HK-2 (cell line): ENCODE data around the gene GFOD1.
"Not testable (repeated sequence)": the region's sequence is repeated elsewhere in the genome, so short reads cannot be mapped to it uniquely, and the experiment has no call there.

Experiments
- DNase-seq: peaks from one replicate; pipeline ENCODE4 v3.0.0-alpha.2; 2018; ENCODE audit not compliant: unreplicated experiment

The GFOD1 gene

GRCh38 chr6:13463941-13464340, 23.5 kb downstream of the GFOD1 start:
- no peak for DNase-seq

GRCh38 chr6:13463328-13463717, 24.1 kb downstream of the GFOD1 start:
- no peak for DNase-seq

DNA sequence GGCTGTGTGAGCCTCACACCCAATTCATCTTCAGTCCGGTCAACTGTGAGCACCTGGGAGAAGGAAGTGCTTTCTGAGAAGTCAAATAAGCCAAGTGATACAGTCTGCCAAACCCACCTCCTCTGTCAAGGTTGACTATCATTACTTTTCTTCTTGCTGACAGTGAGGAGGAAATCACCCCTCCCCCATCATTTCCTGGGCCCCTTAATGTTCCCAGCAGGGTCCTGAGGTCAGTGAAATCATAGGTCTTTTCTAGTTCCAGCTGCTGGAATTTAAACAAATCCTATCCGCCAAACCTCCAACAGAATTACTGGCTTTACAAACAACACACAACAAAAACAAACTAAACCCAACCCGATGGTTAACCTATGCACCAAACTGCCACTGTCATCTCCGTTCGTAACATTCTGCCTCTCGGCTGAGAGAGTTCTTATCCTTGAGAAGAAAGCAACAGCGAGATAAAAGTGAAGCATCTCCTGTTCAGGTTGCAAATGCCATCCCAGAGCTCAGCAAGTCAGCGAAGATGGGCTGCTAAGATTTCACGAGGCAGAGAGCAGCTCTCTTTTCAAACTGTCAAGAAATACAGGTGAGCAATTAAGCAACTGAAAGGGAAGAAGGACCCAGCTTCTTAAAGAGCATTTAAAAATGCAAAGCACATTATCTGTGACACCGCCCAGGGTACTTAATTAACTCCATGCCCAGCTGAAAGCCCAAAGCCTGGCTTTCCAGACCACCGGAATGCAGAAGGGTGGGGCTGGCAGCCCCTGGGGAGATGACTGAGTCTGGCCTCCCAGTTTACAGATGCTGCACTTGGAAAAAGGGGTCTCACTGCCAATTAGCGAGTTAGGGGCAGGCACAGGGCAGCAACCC, 24.7 kb downstream of the GFOD1 start:
- no peak for DNase-seq

DNA sequence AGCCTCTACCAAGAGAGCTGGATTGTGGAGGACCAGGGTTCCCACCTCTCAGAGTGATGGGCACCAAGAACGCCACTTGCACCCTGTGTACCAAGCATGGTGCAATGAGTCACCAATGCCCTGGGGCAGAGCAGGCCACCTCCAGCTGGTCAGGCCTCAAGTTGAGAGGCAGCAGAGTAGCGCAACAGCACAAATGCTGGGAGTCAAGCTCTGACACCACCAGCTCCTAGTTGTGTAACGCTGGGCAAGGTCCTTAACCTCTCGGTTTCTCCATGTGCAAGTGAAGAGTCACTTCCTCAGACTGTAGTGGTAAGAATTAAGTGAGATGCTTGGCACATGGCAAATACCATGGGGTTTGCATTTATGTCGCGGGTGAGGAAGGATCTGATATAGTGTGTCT, 25.6 kb downstream of the GFOD1 start:
- DNase-seq = no peak

- DNase-seq = no peak
Observed at GRCh38 chr6:13461307-13461706, 26.1 kb downstream of the GFOD1 start.

DNA sequence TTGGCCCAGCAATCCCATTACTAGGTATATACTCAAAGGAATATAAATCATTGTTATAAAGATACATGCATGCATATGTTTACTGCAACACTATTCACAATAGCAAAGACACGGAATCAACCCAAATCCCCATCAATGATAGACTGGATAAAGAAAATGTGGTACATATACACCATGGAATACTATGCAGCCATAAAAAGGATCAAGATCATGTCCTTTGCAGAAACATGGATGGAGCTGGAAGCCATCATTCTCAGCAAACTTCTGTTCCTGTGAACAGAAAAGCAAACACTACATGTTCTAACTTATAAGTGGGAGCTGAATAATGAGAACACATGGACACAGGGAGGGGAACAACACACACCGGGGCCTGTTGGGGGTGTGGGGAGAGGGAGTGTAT, 27.1 kb downstream of the GFOD1 start:
- not testable (repeated sequence) for DNase-seq

DNA sequence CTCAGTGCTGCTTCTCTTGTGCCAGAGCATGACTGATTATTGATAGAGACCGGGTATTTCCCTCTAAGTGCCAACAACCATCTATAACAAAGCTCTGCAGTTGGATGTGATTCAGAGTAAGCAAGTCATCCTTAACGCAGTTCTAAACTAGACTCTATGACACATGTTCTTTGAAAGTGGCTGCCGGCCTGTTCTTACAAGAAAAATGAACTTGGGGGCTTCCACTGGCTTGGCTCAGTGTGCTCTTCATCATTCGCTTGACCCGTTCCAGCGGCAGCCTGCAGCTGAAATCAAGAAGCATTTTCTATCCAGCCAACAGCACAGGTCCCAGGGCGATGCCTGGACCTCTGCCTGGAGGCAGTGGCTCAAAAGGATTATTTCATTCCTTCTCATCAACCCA, 29.8 kb downstream of the GFOD1 start:
- no peak for DNase-seq

- DNase-seq = no peak
Observed at GRCh38 chr6:13455552-13455966, 31.8 kb downstream of the GFOD1 start.

- DNase-seq = peak; percentile 10
Observed at GRCh38 chr6:13454286-13455221, 32.8 kb downstream of the GFOD1 start.

DNA sequence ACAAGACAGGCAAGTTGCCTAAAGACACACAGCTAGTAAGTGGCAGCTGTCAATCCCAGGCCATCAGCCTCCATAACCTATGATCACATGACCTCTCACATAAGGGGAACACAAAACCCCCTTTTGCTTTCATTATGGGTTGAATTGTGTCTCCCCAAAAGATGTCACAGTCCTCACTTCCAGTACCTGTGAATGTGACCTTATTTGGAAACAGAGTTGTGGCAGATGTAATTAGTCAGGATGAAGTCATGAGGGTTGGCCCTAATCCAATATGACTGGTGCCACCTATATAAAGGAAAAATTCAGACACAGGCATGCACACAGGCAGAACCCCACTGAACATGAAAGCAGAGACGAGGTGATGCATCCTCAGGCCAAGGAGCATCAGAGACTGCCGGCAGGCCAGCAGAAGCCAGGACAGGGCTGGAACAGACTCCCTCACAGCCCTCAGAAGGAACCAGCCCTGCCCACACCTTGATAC, 33.6 kb downstream of the GFOD1 start:
- DNase-seq = peak; percentile 48

GRCh38 chr6:13453153-13453552, 34.2 kb downstream of the GFOD1 start:
- no peak for DNase-seq

DNA sequence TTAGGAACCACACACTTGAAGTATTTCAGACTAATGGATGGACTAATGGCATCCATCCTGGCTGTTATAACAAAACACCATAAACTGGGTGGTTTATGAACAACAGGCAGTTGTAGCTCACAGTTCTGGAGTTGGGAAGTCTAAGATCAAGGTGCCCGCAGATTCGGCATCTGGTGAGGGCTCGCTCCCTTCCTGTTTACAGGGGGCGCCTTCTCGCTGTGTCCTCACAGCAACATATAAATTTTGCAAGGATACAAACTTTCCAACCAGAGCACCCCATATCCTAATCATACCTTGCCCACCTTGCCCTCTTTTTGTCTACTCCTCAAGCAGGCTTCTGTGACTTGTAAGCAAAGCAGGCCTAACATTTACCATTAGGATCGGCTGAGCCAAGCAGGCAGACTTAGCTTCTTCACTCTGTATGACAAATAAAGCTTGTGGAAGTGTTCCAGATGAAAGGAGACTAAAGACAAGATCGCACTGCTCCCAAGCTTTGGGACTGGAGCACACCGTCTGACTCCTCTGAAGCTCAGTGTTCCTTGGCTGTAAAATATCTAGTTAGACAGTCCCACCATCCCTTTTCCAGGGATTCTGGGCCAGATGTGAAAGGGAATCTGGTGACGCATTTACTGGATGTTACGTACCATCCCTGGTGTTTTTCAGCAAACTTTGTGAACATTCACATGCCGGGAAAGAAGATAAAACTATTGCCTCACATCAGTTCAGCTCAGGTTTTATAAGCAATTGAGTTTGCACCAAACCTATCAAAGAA, 34.9 kb downstream of the GFOD1 start:
- DNase-seq = no peak

DNA sequence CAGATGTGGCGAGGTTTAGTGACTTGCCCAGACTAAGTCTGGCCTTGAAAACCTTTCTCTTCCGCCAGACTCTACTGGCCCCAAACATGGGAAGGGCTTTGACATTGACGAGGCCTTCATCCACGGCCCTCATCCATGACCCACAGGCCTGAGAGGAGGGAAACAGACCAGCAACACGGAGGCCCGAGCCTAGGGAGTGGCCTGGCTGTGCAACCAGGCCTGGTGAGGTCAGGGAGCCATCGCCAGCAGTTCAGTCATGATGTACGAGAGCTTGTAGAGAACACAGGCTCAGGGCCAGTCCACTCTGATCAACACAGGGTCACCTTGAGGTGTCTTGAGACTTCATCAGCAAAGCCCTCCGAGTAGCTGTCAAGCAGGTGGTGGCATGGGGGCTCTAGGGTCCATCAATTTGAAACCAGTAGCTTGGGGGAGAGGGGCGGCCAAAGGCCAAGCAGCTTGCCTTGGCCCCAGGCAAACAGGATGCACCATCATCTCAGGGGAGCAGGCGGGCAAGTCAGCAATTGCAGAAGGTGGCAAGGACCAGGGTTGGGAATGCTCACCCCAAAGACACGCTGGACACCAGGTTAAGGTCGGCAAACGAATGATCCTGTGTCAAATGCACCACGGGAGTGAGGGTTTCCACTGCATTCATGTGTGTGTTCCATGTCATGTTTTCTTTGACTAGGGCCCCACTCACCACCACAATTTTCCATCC, 36.1 kb downstream of the GFOD1 start:
- DNase-seq = no peak

- no peak for DNase-seq
Observed at GRCh38 chr6:13450628-13451027, 36.8 kb downstream of the GFOD1 start.

DNA sequence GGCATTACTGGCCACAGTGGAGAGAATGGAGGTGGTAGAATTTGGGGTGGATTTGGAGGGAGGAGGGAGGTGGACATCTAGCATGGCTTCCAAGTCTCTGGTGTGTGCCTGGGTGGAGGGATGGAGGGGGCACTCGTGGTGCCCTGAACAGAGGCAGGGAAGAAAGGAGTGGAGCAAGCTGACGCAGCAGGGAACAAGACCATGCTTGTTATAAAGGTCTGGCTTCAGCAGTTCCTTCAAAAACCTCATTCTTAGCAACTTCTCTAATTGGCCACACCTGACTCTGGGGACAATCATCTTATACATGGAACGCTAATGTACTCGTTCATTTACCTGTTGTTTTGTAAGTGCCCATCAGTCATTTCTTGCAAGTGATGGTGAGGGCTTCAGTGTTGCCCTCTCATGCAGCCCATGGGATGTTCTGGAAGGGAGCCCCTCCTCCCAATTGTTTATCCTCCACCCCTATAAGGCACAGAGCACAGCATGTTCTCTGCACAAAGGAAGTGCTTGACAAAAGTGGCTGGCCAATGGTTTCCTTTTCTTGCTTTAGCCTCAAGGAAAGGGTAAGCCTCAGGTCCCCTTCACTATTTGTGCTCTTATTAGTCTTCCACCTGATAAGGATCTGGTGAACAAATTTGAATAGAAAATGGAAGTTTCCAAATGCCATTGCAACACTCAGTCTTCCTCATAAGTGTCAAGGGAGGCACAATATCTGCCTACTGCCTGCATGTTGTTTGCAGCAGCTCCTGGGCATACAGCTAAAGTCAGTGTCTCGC, 39.3 kb downstream of the GFOD1 start:
- no peak for DNase-seq

- no peak for DNase-seq
Observed at GRCh38 chr6:13446381-13446780, 41.0 kb downstream of the GFOD1 start.

- no peak for DNase-seq
Observed at GRCh38 chr6:13445744-13446115, 41.7 kb downstream of the GFOD1 start.

- DNase-seq = no peak
Observed at GRCh38 chr6:13445005-13445743, 42.2 kb downstream of the GFOD1 start.

DNA sequence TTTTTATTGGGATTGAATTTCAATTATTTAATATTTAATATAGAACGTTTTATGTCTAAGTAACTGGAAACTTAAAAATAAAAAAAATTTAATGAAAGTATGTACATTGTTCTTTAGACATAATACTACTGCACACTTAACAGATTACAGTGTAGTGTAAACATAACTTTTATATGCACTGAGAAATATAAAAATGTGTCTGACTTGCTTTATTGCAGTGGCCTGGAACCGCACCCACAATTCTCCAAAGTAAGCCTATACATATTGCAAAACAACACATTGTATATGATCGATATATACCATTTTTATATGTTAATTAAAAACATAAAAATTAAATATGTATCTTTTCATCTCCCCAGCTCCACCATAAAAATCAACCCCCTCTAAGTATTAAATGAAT, 42.8 kb downstream of the GFOD1 start:
- DNase-seq = no peak

GRCh38 chr6:13443978-13444377, 43.4 kb downstream of the GFOD1 start:
- not testable (repeated sequence) for DNase-seq
